ENCODE measurements around the gene ZNF74.

The ZNF74 gene

GRCh38 chr22:20456722-20457076 is 62.7 kb downstream of the ZNF74 start:
- TF ChIP-seq SIN3A (IDR thresholded peaks at IDR 0.05; ENCODE audit: borderline replicate concordance, insufficient read depth, low read length) (no peak), REST (IDR thresholded peaks at IDR 0.05; ENCODE audit: insufficient read depth in 1 of 2, low read depth in 2 of 2, low read length in 2 of 2) (no peak), TAF1 (IDR thresholded peaks at IDR 0.05; ENCODE audit: borderline replicate concordance, insufficient read depth, low read length) (no peak), POLR2AphosphoS5 (IDR thresholded peaks at IDR 0.05; ENCODE audit: low read depth, low read length) (no peak), FOXP2 (optimal IDR thresholded peaks at IDR 0.05; ENCODE audit: borderline replicate concordance, extremely low read depth, extremely low read length, insufficient read depth) (no peak)

- TF ChIP-seq POLR2AphosphoS5 (IDR thresholded peaks at IDR 0.05; ENCODE audit: low read depth, low read length) (no peak), FOXP2 (optimal IDR thresholded peaks at IDR 0.05; ENCODE audit: borderline replicate concordance, extremely low read depth, extremely low read length, insufficient read depth) (no peak), TAF1 (IDR thresholded peaks at IDR 0.05; ENCODE audit: borderline replicate concordance, insufficient read depth, low read length) (no peak), SIN3A (IDR thresholded peaks at IDR 0.05; ENCODE audit: borderline replicate concordance, insufficient read depth, low read length) (no peak), REST (IDR thresholded peaks at IDR 0.05; ENCODE audit: insufficient read depth in 1 of 2, low read depth in 2 of 2, low read length in 2 of 2) (no peak)
Observed at GRCh38 chr22:20457506-20458240, 63.7 kb downstream of the ZNF74 start.

All from PFSK-1 (cell line).